ENCODE measurements around the gene U2AF2.

The U2AF2 gene

DNA sequence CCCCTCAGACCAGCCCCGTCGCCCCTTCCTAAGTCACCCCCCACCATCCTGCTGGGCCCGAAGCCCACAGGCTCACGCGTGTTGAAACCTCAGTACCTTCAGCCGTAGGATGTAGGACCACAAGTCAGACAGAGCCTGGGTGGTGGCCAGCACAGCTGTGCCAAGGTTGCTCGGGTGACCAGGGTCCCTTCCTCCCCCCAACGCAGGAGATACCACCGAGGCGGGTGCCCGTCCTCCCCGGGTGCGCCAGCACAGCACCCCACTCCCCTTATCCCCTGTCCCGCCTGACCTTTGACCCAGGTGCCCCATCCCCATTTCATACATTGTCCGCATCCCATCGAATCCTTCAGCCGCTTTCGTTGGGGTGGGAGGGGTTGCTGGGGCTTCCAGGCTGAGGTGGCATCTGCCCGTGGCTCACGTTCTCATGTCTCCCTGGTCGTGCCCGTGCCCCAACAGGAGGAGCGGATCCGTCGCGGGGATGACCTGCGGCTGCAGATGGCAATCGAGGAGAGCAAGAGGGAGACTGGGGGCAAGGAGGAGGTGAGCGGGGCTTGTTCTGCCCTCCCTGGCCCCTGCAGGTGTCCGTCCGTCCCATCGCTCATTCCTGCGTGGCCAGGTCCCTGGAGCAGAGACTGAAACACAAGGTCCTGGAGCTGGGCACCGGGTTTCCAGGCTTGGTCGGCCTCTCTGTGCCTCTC, 34.7 kb downstream of the U2AF2 start:
- TF ChIP-seq, protein P1, sequence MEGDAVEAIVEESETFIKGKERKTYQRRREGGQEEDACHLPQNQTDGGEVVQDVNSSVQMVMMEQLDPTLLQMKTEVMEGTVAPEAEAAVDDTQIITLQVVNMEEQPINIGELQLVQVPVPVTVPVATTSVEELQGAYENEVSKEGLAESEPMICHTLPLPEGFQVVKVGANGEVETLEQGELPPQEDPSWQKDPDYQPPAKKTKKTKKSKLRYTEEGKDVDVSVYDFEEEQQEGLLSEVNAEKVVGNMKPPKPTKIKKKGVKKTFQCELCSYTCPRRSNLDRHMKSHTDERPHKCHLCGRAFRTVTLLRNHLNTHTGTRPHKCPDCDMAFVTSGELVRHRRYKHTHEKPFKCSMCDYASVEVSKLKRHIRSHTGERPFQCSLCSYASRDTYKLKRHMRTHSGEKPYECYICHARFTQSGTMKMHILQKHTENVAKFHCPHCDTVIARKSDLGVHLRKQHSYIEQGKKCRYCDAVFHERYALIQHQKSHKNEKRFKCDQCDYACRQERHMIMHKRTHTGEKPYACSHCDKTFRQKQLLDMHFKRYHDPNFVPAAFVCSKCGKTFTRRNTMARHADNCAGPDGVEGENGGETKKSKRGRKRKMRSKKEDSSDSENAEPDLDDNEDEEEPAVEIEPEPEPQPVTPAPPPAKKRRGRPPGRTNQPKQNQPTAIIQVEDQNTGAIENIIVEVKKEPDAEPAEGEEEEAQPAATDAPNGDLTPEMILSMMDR (IDR thresholded peaks at IDR 0.05) = no peak
- intact Hi-C loops (cut with DNase I; ENCODE audit: low total_unique reads) = no loop called here
- Histone ChIP-seq H3K4me3 (no peak overlapping the region), H3K4me1 (no peaks in the 10 kb centered on the region), H3K9me3 (no peaks in the 10 kb centered on the region), H3K27ac (no peak overlapping the region), H3K36me3 (peaks cover 74 to 100% (median 97%) of the 10 kb centered on the region in 3 donors), H3K27me3 (no peaks in the 10 kb centered on the region)
- no peak for DNase-seq

DNA sequence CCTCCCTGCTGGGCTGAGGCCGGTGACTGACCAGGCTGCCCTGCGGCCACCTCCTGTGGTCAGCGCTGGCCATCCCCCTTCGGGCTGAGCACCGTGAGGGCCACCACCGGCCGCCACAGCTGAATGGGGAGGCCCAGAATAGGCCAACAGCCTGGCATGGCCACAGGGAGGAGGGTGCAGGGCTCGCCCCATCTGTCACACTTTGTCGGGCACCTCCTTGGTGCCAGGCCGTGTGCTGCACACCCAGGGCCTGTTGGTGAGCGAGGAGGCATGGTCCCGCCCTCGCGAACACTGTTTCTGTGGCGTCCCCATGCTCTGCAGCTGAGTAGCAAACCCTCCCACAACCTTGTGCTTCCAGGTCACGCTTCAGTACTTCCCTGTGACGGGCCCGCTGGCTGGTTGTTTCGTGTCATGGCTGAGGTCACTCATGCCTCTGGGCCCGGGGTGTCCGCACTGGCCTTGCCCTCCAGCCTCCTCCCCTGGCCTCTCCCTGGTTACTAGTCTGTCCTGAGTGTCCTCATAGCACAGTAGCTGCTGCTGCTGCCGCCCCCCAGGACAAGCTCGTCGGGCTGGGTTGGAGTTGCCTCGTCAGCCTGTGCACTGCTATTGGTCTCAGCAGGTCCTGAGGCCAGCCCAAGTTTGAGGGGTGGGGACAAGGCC, 35.4 kb downstream of the U2AF2 start:
- Histone ChIP-seq H3K27ac (no peak overlapping the region), H3K4me1 (no peaks in the 10 kb centered on the region), H3K27me3 (no peaks in the 10 kb centered on the region), H3K4me3 (no peak overlapping the region), H3K36me3 (peaks cover 74 to 100% (median 97%) of the 10 kb centered on the region in 3 donors), H3K9me3 (no peaks in the 10 kb centered on the region)
- no peak for DNase-seq
- TF ChIP-seq, protein P1 (IDR thresholded peaks at IDR 0.05) = no peak
- intact Hi-C loops (cut with DNase I; ENCODE audit: low total_unique reads) = no loop called here

DNA sequence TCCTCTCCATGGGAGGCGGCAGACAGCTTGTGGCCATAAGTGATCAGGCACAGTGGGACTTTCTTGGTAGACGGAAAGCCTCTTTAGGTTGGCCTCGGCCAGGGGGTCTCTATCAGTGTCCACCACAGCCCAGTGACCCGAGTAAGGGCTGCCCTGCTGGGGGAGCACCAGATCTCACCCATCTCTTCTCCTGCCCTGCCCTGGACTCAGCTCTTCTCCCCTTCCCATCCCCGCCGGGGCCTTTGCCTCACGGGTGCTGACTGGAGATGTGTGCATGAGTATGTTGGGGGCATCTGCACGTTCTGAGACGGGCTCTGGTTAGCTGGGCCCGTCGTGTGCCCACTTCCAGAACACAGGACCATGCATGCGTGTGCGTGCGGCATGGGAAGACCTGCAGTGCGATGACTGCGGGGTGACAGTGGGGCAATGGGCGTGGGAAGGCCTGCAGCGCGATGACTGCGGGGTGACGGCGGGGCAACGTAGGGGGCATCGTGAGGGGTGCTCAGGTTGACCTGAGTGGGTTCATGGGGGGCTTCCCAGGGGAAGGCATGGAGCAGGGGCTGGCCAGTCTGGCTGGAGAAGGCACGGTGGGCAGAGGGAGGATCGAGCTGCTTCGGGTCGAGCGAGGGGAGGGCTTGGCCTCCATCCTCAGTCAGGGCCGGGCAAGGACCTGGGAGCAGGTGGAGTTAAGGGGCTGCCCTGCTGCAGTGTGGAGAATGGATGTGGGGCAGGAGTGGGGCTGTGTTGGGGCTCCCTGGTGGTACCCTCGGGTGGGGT, 36.1 kb downstream of the U2AF2 start:
- Histone ChIP-seq H3K9me3 (no peaks in the 10 kb centered on the region), H3K27ac (no peak overlapping the region), H3K4me3 (no peak overlapping the region), H3K4me1 (no peaks in the 10 kb centered on the region), H3K36me3 (peaks cover 73 to 100% (median 97%) of the 10 kb centered on the region in 3 donors), H3K27me3 (no peaks in the 10 kb centered on the region)
- peak in 1 of 2 donors; percentile 53 for DNase-seq
- intact Hi-C loops (cut with DNase I; ENCODE audit: low total_unique reads) = no loop called here
- TF ChIP-seq, protein P1 (IDR thresholded peaks at IDR 0.05) = no peak

DNA sequence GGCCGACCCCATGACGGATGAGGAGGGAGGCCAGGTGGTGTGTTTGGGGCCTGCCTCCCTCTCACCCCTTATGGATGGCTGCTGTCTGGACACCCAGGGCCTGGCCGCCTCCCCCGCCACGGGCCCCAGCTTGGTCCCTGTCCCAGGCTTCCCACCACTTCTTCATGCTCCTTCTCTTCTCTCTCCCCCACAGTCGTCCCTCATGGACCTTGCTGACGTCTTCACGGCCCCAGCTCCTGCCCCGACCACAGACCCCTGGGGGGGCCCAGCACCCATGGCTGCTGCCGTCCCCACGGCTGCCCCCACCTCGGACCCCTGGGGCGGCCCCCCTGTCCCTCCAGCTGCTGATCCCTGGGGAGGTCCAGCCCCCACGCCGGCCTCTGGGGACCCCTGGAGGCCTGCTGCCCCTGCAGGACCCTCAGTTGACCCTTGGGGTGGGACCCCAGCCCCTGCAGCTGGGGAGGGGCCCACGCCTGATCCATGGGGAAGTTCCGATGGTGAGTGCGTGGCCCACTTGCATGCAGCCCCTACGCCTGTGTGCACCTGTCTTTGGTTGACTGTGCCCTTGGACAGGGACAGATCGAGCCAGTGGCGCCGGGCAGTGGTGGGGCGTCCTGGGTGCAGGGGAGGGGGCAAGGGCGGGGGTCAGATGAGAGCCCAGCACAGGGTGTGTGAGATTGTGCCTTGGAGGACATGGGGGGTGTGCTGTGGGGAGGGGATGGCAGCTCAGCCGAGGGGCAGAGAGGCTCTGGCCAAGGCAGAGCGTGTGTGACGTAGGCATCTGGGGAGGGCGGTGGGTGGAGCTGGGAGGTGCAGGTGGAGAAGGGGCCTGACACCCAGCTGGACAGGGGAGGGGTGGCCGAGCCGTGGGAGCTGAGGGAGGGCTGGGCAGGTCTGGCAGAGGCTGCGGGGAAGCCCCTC, 37.0 kb downstream of the U2AF2 start:
- no peak overlapping the region for H3K4me3 ChIP-seq
- no peak overlapping the region for H3K27ac ChIP-seq
- peaks cover 74 to 100% (median 96%) of the 10 kb centered on the region in 3 donors for H3K36me3 ChIP-seq
- DNase-seq = peak in 1 of 2 donors; percentile 54
- H3K27me3 ChIP-seq = no peaks in the 10 kb centered on the region
- intact Hi-C loops (cut with DNase I; ENCODE audit: low total_unique reads) = no loop called here
- TF ChIP-seq, protein P1 (IDR thresholded peaks at IDR 0.05) = no peak
- H3K4me1 ChIP-seq = no peaks in the 10 kb centered on the region
- no peaks in the 10 kb centered on the region for H3K9me3 ChIP-seq

DNA sequence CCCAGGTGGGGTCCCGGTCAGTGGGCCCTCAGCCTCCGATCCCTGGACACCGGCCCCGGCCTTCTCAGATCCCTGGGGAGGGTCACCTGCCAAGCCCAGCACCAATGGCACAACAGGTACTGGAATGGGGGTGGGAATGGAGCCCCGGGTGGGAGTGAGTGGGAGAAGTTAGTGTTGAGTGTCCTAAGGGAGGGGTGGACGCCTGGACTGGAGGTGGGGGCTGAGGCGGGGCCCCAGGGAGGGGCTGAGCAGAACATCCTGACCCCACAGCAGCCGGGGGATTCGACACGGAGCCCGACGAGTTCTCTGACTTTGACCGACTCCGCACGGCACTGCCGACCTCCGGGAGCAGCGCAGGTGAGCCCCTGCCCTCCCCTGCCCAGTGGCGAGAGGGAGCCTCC, 37.8 kb downstream of the U2AF2 start:
- Histone ChIP-seq H3K4me3 (no peak overlapping the region), H3K27ac (no peak overlapping the region), H3K27me3 (no peaks in the 10 kb centered on the region), H3K9me3 (no peaks in the 10 kb centered on the region), H3K4me1 (no peaks in the 10 kb centered on the region), H3K36me3 (peaks cover 73 to 100% (median 89%) of the 10 kb centered on the region in 3 donors)
- TF ChIP-seq, protein P1 (IDR thresholded peaks at IDR 0.05) = no peak
- intact Hi-C loops (cut with DNase I; ENCODE audit: low total_unique reads) = no loop called here
- DNase-seq = peak in 1 of 2 donors; percentile 62
